ENCODE measurements around the gene FCN2.

FCN2 gene

GRCh38 chr9:134869554-134870300, 10.9 kb upstream of the FCN2 start:
- DNase-seq (ENCODE audit: low spot score): no peak

- DNase-seq (ENCODE audit: low spot score): no peak
These were observed 10.3 kb upstream of the FCN2 start for GRCh38 chr9:134870301-134870694.

GRCh38 chr9:134870746-134871662, 9.6 kb upstream of the FCN2 start:
- DNase-seq (ENCODE audit: low spot score): no peak

GRCh38 chr9:134871697-134872340, 8.8 kb upstream of the FCN2 start:
- no peak for DNase-seq (ENCODE audit: low spot score)

- DNase-seq (ENCODE audit: low spot score): no peak
These were observed 8.0 kb upstream of the FCN2 start for GRCh38 chr9:134872482-134873231.

- no peak for DNase-seq (ENCODE audit: low spot score)
These were observed 5.2 kb upstream of the FCN2 start for GRCh38 chr9:134875371-134875770.

- no peak for DNase-seq (ENCODE audit: low spot score)
These were observed 3.1 kb upstream of the FCN2 start for GRCh38 chr9:134877541-134877940.

- no peak for DNase-seq (ENCODE audit: low spot score)
These were observed 736 bp upstream of the FCN2 start for GRCh38 chr9:134879664-134880483.

GRCh38 chr9:134881313-134881670, 682 bp downstream of the FCN2 start:
- no peak for DNase-seq (ENCODE audit: low spot score)

GRCh38 chr9:134882204-134882785, 1.7 kb downstream of the FCN2 start:
- DNase-seq (ENCODE audit: low spot score): no peak

GRCh38 chr9:134883040-134883782, 2.6 kb downstream of the FCN2 start:
- no peak for DNase-seq (ENCODE audit: low spot score)

- DNase-seq (ENCODE audit: low spot score): no peak
These were observed 3.9 kb downstream of the FCN2 start for GRCh38 chr9:134884492-134884891.

- DNase-seq (ENCODE audit: low spot score): no peak
These were observed 4.5 kb downstream of the FCN2 start for GRCh38 chr9:134885001-134885678.

- DNase-seq (ENCODE audit: low spot score): no peak
These were observed 5.2 kb downstream of the FCN2 start for GRCh38 chr9:134885679-134886412.

- DNase-seq (ENCODE audit: low spot score): no peak
These were observed 5.9 kb downstream of the FCN2 start for GRCh38 chr9:134886413-134886913.

- DNase-seq (ENCODE audit: low spot score): no peak
These were observed 6.6 kb downstream of the FCN2 start for GRCh38 chr9:134887219-134887618.

GRCh38 chr9:134887686-134888602, 7.3 kb downstream of the FCN2 start:
- no peak for DNase-seq (ENCODE audit: low spot score)
